Stimulated activated CD4-positive, alpha-beta T cell treated with anti-CD3 and anti-CD28 coated beads, Interleukin-4, amount 100 ng/mL, for 4 hours (primary cell): Measurements from ENCODE around the gene THSD4.

ENCODE experiments used
- DNase-seq, 2 experiments: peaks; one replicate each; pipeline ENCODE4 v3.0.0-alpha.2; 2020

The THSD4 gene

DNA sequence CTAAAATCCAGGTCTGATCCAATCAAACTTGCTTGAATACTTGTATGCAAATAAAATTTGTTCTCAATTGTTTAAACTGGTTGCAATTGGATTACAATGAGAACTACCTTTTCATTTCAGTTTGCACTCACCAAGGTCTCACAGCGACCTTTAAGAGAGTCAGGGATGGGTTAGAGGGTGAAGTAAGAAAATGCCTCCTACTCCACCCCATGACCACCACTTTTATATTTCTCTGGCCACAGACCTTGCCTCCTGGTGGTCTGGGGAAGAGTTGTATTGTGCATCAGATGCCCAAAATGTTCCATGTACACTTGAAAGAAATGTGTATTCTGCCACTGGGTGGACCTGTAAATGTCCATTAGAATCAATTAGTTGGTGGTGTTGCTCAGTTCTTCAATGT lies 16.4 kb upstream of the THSD4 start:
- no peak for DNase-seq

- no peak for DNase-seq
Observed at GRCh38 chr15:71103102-71103676, 12.1 kb upstream of the THSD4 start.

DNA sequence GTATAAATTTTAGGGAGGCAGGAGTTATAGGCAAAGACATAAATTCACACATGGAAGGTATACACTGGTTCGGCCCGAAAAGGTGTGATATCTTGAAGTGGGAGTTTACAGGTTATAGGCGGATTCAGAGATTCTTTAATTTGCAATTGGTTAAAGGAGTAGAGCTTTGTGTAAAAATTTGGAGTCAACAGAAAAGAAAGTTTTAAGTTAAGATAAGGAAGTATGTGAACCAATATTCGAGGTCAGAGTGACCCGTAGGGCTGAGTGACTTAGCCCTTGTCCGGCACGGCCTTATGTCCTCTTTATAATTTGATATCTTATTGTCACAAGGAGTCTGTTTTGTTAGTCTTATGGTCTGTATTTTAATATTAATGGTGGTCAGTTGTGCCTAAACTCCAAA lies 10.6 kb upstream of the THSD4 start:
- no peak for DNase-seq

DNA sequence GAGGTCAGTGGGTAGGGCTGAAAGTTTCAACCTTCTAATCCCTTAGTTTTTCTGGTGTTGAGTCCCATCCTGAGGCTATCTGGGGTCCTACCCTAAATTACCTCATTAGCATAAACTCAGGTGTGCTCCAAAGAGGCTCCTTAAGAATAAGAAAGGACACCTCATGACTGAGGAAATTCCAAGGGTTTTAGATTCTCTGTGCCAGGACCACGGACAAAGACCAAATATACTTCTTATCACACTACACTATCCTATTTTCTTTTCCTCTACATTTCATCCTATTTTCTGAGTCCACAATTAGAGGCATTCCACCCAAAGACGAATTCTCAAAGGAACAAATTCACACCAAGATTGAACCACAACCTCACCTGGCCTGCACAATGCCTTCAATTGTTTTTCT lies 9.8 kb upstream of the THSD4 start:
- DNase-seq = no peak

DNA sequence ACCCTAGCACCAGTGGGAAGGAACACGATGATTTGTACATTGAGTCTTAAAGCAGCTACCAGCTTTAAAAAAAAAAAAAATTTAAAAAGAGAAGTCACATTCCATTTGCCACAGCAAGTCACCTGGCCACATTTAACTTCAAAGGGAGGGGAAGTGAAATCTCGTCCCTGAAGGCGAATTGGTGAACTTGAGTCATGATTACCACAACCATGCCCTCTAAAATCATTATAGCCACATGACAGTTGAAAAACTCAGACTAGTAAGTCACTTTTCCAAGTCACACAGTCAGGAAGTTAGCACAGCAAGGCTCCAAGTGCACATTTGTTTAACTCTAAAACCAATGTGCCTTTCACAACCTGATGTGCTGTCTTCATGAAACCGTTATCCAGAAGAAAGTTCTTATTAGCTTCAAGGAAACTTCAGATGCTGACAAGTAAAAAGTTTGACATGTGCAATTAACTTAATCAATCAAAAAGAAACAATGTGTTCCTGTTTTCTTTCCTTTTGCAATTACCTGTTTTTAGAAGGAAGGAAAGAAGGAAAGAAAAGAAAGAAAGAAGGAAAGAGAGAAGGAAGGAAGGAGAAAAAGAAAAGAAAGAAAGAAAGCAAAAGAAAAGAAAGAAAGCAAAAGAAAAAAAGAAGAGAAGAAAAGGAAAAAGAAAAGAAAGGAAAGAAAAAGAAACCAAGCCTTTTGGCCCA lies 8.3 kb upstream of the THSD4 start:
- DNase-seq = no peak

DNA sequence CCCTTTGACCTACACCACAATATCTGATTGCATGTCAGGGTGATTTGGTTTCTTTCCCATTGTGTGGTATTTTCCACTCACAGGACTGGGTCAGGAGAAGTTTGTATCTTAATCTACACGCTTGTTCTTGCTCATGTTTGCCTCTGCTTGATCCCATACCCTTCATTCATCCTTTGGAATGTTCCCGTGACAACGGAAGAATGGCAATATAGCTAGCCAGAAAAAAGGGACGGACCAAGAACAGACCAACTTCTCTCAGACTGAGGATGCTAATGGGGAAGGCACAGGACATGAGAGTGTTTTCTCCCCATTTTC lies 7.8 kb upstream of the THSD4 start:
- DNase-seq = no peak

DNA sequence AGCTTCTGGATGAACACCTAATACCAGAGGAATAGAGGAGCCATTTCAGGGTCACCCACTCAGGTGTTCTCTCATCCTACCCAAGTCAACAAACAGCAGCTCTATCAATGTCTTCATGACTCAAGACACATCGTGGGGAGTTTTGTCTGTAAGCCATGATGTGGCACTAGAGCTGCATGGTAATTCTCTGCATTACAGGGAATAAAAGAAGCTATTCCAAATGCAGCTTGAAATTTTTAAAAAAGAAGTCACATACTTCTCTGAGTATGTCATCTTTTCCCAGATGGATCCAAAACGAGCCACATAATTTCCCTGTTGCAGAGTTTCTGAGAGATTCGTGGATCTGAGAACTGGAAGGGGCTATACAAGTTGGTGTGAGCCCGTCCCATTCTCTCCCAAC lies 6.1 kb upstream of the THSD4 start:
- DNase-seq = no peak

DNA sequence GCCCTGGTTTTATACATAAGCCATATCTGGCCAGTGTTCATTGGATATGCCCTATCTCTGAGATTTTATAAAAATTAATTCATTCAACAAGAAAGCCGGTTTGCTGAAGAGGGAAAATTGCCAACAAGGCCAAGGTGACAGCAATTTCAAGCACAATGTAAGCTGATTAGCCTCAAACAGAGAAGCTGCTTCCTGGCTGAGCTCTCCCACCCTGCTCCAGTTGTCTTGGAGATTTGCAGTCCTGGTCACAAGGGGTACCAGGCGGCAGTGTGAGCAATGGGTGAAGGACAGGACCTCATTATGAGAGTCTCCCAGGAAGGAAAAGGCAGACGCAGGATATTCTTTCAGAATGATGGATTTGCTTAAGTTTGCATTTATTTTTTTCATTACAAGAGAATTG lies 5.4 kb upstream of the THSD4 start:
- DNase-seq = no peak

DNA sequence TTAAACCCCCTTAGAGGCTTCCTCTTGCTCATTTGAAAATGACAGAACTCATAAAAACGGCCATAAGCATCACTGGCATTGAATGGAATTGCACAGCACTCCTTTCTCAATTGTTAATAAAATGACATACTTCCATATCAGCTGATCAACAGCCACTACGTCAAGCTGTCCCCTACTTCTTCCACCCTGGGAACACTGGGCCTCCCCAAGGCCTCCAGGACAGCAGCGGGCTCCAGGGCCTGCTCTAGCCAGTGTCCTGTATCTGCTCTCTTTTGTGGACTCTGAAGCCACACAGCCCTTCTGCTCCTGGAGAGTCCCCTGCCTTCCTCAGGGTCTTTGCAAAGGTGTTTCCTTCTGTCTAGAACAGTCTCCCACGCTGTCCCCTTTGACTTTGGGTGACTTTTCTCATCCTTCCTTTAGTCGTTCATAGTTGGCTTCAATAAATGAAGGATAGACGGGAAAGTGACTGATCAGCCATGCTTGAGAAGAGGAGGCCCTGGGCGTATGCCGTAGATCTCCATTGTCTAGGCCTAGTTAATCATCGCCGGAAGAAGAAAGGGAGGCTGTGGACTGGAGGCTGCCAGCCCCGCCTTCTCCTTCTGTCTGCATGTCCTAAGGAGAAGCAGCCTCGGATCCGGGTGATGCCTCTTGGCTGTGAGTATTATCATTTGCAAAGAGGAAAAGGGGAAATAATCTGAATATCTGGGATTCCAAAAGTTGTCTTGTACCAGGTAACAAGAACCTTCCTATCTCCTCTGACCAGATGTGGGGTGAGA lies 4.7 kb upstream of the THSD4 start:
- no peak for DNase-seq

GRCh38 chr15:71111181-71111565 lies 4.1 kb upstream of the THSD4 start:
- DNase-seq = no peak

DNA sequence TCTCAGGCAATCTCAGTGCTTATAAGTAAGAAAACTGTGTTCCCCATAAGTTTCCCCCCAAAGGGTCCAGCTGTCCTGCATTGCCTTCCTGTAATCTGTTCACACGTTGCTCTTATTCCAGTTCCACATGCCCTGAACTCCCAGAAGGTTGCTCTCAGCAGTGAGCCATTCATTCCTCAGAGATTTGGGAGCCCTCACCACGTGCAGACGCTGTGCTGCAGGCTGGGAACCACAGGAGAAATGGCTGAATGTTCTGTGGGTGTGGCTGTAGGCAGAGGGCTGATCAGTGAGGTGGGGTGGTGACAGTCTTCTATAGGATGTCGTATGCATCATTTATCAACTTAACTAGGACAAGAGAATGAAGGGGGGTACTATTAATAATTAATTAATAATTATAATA lies 3.3 kb upstream of the THSD4 start:
- DNase-seq = no peak

DNA sequence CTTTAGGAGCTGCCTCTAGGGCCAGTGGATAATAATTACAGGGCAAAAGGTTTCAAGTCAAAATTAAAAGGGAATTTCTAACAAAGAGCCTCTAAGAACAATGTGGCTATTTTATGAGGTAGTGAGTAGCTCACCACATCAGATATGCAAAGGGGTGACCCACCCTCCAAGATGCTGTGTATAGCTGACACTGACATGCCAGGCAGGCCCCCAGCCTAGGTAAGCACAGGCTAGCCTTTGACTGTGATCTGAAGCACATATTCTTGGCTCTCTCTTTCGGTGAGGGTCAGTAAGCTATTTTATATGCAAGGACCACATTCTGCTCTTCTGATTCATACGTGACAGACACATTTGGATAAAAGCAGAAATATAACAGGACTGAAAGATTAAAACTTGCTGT lies 2.8 kb upstream of the THSD4 start:
- DNase-seq = no peak

- DNase-seq = no peak
Observed at GRCh38 chr15:71114066-71114680, 1.1 kb upstream of the THSD4 start.

DNA sequence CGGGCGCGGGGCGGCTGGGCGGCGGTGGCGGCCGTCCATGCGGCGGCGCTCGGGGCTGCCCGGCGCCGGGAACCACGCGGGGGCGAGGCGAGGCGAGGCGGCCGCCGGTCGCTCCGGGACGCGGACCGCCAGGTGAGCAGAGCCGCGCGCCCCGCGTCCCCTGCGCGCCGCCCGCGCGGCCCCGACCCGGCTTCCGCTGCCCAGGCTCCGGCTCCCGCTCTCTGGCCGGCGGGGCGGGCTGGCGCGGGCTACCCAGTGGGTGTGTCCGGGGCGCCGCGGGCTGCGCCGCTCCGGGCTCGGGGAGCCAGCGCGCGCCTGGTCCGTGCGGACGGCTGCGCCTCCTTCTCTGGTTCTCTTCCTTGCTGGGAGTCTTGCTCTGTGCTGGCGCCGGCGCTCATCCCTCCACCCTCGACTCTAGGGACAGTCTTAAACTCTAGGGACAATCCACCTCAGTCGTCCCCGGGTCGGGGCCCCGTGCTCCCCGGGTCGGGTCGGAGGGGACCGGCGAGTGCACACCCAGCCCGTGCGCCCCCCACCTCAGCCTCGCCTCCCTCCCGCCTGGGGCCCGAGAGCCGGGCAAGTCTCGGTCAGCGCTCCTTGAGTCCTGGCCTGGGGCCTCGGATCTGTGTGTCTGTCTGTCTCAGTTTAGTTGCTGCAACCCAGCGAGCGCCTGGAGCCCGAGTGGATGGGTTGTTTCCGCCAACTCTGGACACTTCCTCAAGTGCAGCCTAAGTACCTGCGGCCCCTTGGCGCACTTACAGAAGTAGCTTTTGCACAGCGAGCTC lies 488 bp downstream of the THSD4 start:
- DNase-seq = peak in 1 of 2 experiments; percentile 3

DNA sequence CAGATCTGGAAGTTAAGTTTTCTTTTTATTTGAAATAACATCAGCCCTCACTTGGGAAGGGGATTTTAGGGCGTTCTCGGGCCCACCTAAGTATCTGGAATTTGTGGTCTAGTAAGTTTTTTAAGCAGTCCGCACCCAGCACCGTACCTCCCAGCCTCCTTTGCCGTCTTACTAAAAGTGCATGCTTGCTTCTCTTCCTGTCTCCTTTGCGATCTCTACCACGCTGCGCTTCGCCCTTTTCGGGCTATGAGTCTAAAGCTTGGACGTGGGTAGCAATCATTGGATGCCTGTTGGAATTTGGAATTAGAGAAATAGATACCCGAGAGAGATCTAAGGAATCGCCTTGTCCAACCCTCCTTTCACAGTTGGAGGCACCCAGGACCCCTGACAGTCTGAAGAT lies 1.1 kb downstream of the THSD4 start:
- DNase-seq = no peak

GRCh38 chr15:71116942-71117341 lies 1.7 kb downstream of the THSD4 start:
- no peak for DNase-seq

DNA sequence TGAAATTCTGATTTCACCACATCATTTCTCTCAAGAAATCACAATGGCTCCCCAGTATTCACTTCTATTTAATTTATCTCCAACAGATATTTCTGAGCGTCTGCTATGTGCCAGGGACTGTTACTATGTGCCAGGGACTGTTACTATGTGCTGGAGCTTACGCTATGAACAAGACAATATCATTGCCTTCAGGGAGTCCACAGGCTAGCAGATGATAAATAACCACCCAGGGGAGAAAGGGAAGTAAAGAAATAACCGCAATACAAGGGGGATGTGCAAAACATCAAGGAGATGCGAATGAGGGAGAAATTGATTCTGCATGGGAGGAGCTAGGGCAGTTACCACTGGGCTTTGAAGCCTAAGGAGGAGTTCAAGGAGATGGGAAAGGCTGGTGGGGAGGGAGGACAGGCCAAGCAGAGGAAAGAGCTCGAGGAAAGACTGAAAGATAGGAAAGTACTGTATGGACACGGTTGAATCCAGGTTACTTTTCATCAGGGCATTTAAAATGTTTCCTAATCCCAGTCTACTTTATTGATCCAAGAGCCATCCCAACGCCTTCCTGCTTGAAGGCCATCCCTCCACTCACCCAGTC lies 2.5 kb downstream of the THSD4 start:
- no peak for DNase-seq

GRCh38 chr15:71118345-71118744 lies 3.1 kb downstream of the THSD4 start:
- no peak for DNase-seq

GRCh38 chr15:71118881-71119632 lies 3.8 kb downstream of the THSD4 start:
- no peak for DNase-seq

DNA sequence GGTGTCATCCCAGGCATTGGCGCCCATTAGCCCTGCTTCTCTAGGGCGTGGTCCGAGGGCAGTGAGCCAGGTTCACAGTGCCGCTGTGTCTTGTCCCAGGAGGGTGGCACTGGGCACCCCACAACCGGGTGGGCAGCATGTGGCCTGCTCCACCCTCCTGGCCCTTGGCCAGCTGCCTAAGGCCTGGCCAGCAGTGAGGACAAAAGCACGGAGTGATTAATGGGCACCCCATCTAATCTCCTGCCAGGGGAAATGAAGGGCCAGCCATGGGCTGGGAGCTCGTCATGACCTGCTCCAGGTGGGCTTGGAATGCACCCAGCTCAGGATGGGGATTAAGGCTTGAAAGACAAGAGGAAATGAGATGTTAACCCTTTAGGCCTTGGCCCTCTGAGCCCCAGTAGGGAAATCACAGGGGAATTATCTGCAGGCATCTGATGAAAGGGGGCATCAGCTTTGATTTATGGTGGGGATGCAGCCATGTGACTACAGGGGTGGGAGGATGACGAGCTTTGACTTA lies 5.2 kb downstream of the THSD4 start:
- DNase-seq = no peak

GRCh38 chr15:71121442-71121841 lies 6.2 kb downstream of the THSD4 start:
- no peak for DNase-seq
